ENCODE data around the gene CBY1.
A peak's percentile ranks its signal among the peaks of the same experiment; 100 is the strongest.

The CBY1 gene

DNA sequence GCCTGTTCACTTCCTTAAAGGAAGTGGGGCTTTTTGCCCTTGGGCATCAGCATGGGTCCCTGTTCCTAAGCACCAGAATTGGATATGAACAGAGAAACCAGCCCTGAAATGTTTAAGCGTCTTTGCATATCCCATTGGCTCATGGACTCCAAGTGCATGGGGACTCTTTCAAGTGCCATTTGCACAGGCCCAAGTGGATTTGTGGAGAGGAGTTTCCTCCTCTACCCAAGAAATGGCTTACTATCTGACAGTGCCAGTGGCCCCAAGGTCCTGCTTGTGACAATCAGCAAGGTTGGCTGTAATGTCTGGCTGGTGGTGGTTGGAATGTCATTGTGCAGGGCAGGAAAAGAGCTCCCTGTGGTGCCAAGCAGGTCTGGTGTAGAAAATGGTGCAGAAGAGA is 29.3 kb downstream of the CBY1 start:
- TF ChIP-seq, protein P1, sequence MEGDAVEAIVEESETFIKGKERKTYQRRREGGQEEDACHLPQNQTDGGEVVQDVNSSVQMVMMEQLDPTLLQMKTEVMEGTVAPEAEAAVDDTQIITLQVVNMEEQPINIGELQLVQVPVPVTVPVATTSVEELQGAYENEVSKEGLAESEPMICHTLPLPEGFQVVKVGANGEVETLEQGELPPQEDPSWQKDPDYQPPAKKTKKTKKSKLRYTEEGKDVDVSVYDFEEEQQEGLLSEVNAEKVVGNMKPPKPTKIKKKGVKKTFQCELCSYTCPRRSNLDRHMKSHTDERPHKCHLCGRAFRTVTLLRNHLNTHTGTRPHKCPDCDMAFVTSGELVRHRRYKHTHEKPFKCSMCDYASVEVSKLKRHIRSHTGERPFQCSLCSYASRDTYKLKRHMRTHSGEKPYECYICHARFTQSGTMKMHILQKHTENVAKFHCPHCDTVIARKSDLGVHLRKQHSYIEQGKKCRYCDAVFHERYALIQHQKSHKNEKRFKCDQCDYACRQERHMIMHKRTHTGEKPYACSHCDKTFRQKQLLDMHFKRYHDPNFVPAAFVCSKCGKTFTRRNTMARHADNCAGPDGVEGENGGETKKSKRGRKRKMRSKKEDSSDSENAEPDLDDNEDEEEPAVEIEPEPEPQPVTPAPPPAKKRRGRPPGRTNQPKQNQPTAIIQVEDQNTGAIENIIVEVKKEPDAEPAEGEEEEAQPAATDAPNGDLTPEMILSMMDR (conservative IDR thresholded peaks at IDR 0.05): no peak
- H3K27ac ChIP-seq: no peak overlapping the region

DNA sequence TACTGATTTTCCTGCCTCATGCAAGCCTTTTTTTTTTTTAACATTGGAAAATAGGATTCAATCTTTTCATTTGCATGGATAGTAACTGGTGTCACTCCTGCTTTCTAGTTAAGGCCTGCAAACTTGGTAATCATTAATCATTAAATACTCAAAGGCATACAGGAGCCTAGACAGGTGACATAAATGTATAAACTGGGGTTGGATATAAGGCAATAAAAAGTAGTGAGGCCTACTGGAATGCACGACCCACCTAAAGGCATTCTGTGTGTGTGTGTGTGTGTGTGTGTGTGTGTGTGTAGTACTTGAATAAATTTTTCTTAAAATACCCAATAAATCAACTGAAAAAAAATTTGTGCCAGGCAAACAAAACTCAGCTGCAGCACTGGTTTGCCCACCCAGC is 33.2 kb downstream of the CBY1 start:
- no peak overlapping the region for H3K27ac ChIP-seq
- TF ChIP-seq, protein P1 (conservative IDR thresholded peaks at IDR 0.05): no peak

DNA sequence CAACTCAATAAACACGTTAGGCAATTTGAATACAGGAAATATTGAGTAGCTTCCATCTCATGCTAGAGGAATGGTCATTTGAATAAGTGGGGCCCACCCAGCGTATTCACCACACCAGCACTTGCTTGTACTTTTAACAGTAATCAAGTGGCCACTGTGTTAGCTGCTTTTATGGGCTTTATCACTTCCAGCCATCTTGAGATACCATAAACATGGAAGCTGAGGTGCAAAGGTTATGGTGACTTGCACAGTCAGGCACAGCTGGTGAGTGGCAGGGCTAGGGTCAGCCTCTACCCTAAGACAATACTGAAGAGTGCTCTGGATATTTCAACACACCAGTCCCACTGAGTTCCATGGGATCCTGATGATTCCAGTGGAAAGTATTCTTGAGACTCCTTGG is 37.6 kb downstream of the CBY1 start:
- TF ChIP-seq, protein P1 (conservative IDR thresholded peaks at IDR 0.05): no peak
- H3K27ac ChIP-seq: no peak overlapping the region

DNA sequence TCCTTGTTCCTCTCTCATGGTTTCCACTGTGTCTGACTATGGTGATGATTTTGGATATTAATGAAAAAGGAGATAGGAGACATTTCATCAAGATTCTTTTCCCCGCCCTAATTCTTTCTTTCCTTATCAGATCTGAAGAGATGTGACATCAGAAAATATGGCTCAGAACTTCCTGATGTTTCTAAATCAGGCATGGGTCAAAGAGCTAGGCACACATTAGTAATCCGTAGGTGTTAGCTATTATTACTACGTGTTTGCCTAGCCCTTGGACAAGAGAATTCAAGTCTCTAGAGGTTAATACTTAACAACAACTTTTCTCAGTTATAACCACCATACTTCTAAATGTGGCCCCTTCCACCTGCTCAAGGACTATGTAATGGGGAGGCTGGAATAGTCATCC is 38.5 kb downstream of the CBY1 start:
- no peak overlapping the region for H3K27ac ChIP-seq
- TF ChIP-seq, protein P1 (conservative IDR thresholded peaks at IDR 0.05): no peak

DNA sequence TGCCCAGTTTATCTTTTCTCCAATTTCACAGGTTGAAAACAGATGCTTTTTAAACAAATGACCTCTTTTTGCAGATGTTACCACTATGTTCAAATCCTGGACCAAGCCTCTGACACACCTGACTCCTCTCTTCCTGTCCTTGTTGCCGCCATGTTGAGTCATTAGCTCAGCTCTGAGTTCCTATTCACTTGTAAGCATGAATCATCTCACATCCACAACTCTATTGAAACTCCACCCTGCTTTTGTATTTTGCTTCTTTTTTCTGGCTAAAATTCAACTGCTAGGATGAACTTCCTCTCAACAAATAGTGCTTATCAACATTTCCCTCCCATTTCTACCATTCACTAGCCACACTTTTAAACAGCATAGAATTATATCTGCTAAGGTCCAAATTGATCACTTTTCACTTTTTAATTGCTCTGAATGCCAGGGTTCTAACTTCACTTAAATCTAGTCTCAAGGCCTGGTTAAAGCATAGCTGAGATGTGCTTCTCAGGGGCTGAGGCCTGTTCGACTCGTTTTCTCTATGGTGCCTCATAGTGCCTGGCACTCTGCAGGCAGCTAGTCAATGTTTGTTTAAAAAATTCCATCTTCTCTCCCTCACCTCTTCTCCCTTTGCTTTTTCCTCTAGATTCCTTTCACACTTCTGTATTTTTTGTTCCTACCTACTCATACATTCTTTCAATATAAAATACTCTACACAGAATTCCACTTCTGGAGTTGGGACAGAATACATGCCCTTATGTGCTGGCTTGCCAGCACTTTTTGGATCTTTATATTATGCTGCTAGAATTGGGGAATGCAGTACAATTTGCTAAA is 40.4 kb downstream of the CBY1 start:
- H3K27ac ChIP-seq: peak overlapping the region; percentile 85
- TF ChIP-seq, protein P1 (conservative IDR thresholded peaks at IDR 0.05): no peak

DNA sequence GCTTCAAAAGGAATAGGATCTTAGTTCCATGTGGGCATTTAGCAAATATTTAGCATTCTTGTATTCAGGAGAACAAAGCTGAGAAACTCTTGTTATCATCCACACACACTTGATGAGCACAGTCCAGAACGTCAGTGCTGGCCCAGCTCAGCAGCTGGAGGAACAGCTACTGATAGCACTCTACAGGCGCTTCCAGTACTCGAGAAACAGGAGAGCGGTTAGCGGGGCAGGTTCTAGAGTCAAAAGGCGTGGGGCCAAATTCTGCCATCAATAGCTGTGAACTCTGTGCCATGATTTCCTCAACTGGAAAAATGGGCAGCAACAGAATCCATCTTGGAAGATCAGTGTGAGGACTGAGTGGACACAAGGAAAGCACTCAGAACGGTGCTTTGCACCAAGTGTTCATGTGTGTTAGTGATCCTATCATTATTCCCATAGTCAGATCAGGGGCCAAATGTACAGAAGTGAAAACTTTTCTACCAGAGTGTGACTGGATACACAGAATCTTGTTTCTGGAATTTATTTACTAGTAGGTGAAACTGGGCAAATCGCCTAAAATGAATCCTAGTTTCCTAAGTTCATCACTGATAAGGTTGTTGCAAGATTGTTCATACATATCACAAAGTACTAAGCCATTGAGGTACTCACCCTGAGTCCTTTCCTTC is 41.1 kb downstream of the CBY1 start:
- peak overlapping the region; percentile 85 for H3K27ac ChIP-seq
- TF ChIP-seq, protein P1 (conservative IDR thresholded peaks at IDR 0.05): no peak

DNA sequence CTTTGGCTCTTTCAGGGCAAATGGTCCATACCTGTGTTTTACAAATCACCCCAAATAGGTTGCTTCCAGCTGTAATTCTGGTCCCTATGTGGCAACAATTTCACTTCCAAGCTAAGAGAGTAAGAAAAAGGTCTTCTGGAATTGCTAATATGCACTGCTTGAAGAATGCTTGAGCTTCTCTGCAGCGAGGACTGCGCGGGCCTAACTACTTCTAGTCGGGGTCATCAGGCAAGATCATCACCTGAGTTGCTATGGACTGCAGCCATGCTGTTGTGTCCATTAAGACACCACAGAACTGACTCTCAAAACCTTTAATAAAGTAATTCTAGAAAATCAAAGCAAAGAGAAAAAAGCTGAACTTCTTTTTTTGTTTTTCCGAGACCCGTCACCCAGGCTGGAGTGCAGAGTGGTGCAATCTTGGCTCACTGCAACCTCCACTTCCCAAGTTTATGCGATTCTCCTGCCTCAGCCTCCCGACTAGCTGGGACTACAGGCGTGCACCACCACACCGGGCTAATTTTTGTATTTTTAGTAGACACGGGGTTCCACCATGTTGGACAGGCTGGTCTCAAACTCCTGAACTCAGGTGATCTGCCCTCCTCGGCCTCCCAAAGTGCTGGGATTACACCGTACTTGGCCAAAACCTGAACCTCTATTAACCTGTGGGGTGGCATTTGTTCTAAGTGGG is 42.1 kb downstream of the CBY1 start:
- peak overlapping the region; percentile 85; the same call in 1 of the 2 replicates for H3K27ac ChIP-seq
- TF ChIP-seq, protein P1 (conservative IDR thresholded peaks at IDR 0.05): no peak
